GM23338 (cell line): ENCODE data around the gene SPHKAP.

Experiments
- CREB1 ChIP-seq: fragments of 250-450 bp; sonication (Bioruptor Pico); IDR thresholded peaks from 2 replicates; pipeline ENCODE4 v1.5.0; 2020; ENCODE audit warnings: low read depth, mild to moderate bottlenecking, moderate library complexity
- ETS1 ChIP-seq: IDR thresholded peaks from 2 replicates; pipeline ENCODE4 v1.6.1; 2016; ENCODE audit warnings: antibody characterized with exemption
- EZH2 ChIP-seq: fragments of 200-600 bp; sonication (generic); IDR thresholded peaks from one replicate; pipeline ENCODE4 v1.8.0; 2017; ENCODE audit warnings: antibody characterized with exemption, mild to moderate bottlenecking, low read depth; ENCODE audit not compliant: unreplicated experiment
- EZH2phosphoT487 ChIP-seq: fragments of 200-600 bp; sonication (generic); IDR thresholded peaks from one replicate; pipeline ENCODE4 v1.8.1; 2018; ENCODE audit warnings: antibody characterized with exemption; ENCODE audit not compliant: unreplicated experiment
- JUNB ChIP-seq: IDR thresholded peaks from one replicate; pipeline ENCODE4 v1.6.1; 2016; ENCODE audit warnings: antibody characterized with exemption; ENCODE audit not compliant: unreplicated experiment
- POLR2AphosphoS5 ChIP-seq: IDR thresholded peaks from 2 replicates; pipeline ENCODE4 v1.6.1; 2016; ENCODE audit warnings: antibody characterized with exemption, low read depth
- STAT1 ChIP-seq: IDR thresholded peaks from one replicate; pipeline ENCODE4 v1.6.1; 2016; ENCODE audit warnings: antibody characterized with exemption; ENCODE audit not compliant: unreplicated experiment
- ZNF114 ChIP-seq: fragments of 250-450 bp; sonication (Bioruptor Pico); IDR thresholded peaks from 2 replicates; pipeline ENCODE4 v1.5.0; 2020; ENCODE audit warnings: mild to moderate bottlenecking, moderate library complexity
- ZNF331 ChIP-seq: fragments of 250-450 bp; sonication (Bioruptor Pico); IDR thresholded peaks from 2 replicates; pipeline ENCODE4 v1.5.0; 2020; ENCODE audit warnings: low read depth, mild to moderate bottlenecking, moderate library complexity
- ZNF462 ChIP-seq: fragments of 250-450 bp; sonication (Bioruptor Pico); IDR thresholded peaks from 2 replicates; pipeline ENCODE4 v1.5.0; 2020; ENCODE audit warnings: mild to moderate bottlenecking, moderate library complexity
- TF ChIP-seq, protein P1 (sequence below), 2 experiments: fragments of 200-600 bp in 1 of 2; sonication (generic) in 1 of 2; conservative IDR thresholded peaks; 2 replicates each; pipeline versions ENCODE4 v1.5.1 to v1.6.1; 2016 to 2017; ENCODE audit warnings: antibody characterized with exemption in 2 of 2, low read depth in 2 of 2, mild to moderate bottlenecking in 2 of 2, moderate library complexity in 1 of 2
- TF ChIP-seq, protein P2 (sequence below): IDR thresholded peaks from one replicate; pipeline ENCODE4 v1.6.1; 2018; ENCODE audit warnings: antibody characterized with exemption; ENCODE audit not compliant: unreplicated experiment

DNA sequence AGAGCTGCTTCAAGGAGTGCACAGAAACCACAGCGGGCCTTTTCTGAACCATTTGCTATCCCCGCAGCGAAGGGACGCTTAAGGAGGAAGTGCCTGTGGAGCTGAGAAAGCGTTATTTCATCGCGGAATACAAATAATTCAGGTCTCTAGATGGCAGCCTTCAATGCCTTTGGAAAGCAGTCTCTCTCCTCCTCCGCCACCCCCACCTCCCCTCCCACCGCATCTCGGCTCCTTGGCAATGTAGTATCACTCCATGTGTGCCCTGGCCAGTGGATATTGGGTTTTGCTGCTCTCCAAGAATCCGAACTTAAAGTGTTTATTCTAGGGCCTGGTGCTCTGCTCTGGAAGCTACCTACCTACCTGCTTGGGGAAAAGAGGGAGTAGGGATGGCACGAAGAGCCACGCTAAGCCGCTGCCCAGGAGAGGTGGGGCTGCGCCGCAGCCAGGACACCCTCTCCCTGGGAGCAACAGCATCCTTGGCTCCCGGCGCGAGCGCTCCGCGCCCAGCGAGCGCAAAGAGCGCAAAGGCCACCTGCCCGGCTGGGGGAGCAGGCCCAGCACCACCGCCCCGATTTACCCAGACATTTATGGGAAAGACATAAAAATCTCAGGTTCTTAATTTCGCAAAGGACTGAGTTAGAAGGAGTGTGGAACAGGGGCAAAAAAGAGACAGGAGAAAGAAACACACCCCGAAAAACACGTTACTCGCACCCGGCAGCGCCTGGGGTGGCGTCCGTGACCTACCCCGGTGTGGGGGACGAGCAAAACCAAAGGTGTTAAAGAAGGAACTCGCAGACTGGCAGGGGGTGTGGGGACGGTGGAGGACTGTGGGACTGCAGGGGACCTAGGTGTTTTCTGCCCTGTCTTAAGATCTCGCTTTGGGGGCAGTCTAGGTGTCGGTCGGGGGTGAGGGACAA lies 1.0 kb downstream of the SPHKAP start:
- TF ChIP-seq, protein P1, sequence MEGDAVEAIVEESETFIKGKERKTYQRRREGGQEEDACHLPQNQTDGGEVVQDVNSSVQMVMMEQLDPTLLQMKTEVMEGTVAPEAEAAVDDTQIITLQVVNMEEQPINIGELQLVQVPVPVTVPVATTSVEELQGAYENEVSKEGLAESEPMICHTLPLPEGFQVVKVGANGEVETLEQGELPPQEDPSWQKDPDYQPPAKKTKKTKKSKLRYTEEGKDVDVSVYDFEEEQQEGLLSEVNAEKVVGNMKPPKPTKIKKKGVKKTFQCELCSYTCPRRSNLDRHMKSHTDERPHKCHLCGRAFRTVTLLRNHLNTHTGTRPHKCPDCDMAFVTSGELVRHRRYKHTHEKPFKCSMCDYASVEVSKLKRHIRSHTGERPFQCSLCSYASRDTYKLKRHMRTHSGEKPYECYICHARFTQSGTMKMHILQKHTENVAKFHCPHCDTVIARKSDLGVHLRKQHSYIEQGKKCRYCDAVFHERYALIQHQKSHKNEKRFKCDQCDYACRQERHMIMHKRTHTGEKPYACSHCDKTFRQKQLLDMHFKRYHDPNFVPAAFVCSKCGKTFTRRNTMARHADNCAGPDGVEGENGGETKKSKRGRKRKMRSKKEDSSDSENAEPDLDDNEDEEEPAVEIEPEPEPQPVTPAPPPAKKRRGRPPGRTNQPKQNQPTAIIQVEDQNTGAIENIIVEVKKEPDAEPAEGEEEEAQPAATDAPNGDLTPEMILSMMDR (conservative IDR thresholded peaks at IDR 0.05; ENCODE audit: low read depth in 2 of 2): peak; percentile 9 to 45; a peak in 2 of 4 replicates
- TF ChIP-seq EZH2 (peak; percentile 64), ETS1 (no peak), POLR2AphosphoS5 (no peak), CREB1 (no peak), EZH2phosphoT487 (no peak), JUNB (no peak), STAT1 (no peak), ZNF462 (CRISPR knock-in tag) (no peak), ZNF331 (CRISPR knock-in tag) (no peak), ZNF114 (CRISPR knock-in tag) (no peak)
- TF ChIP-seq, protein P2, sequence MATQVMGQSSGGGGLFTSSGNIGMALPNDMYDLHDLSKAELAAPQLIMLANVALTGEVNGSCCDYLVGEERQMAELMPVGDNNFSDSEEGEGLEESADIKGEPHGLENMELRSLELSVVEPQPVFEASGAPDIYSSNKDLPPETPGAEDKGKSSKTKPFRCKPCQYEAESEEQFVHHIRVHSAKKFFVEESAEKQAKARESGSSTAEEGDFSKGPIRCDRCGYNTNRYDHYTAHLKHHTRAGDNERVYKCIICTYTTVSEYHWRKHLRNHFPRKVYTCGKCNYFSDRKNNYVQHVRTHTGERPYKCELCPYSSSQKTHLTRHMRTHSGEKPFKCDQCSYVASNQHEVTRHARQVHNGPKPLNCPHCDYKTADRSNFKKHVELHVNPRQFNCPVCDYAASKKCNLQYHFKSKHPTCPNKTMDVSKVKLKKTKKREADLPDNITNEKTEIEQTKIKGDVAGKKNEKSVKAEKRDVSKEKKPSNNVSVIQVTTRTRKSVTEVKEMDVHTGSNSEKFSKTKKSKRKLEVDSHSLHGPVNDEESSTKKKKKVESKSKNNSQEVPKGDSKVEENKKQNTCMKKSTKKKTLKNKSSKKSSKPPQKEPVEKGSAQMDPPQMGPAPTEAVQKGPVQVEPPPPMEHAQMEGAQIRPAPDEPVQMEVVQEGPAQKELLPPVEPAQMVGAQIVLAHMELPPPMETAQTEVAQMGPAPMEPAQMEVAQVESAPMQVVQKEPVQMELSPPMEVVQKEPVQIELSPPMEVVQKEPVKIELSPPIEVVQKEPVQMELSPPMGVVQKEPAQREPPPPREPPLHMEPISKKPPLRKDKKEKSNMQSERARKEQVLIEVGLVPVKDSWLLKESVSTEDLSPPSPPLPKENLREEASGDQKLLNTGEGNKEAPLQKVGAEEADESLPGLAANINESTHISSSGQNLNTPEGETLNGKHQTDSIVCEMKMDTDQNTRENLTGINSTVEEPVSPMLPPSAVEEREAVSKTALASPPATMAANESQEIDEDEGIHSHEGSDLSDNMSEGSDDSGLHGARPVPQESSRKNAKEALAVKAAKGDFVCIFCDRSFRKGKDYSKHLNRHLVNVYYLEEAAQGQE: no peak
